RCC 7860 (cell line): ENCODE results near the gene BCL6B.
"Not testable (repeated sequence)": the region's sequence is repeated elsewhere in the genome, so short reads cannot be mapped to it uniquely, and the experiment has no call there.

Experiments
- DNase-seq: peaks from one replicate; pipeline ENCODE4 v3.0.0-alpha.2; 2015; ENCODE audit warnings: low spot score
- FAIRE-seq: peaks from 2 replicates; lab custom pipeline; 2012; peaks lifted over from hg19 to GRCh38; lab: Jason Lieb, UNC

Gene BCL6B

GRCh38 chr17:7022781-7023571, at the start of gene BCL6B:
Gene BCL6B (plus strand): TSS chr17:7023050. CDS start chr17:7023672, 622 bp downstream.
- FAIRE-seq (no peak), DNase-seq (no peak)

GRCh38 chr17:6979440-6979839, 43.4 kb upstream of the BCL6B start:
- FAIRE-seq, result not testable (repeated sequence)

GRCh38 chr17:6981426-6981825, 41.4 kb upstream of the BCL6B start:
- no peak for DNase-seq
- FAIRE-seq, result no peak

More at GRCh38 chr17:6979440-6979839, 43.4 kb upstream of the BCL6B start:
- DNase-seq, result not testable (repeated sequence)

GRCh38 chr17:6985266-6985665, 37.6 kb upstream of the BCL6B start:
- no peak for FAIRE-seq
- no peak for DNase-seq

GRCh38 chr17:6986676-6987075, 36.2 kb upstream of the BCL6B start:
- FAIRE-seq, result no peak
- DNase-seq, result no peak

GRCh38 chr17:6989779-6990178, 33.1 kb upstream of the BCL6B start:
- DNase-seq (no peak), FAIRE-seq (no peak)

GRCh38 chr17:6993613-6994056, 29.2 kb upstream of the BCL6B start:
- FAIRE-seq, DNase-seq: not testable (repeated sequence)

GRCh38 chr17:6994118-6994598, 28.7 kb upstream of the BCL6B start:
- FAIRE-seq, result no peak
- no peak for DNase-seq

- no peak for FAIRE-seq
Observed at GRCh38 chr17:6994666-6995256, 28.1 kb upstream of the BCL6B start.

GRCh38 chr17:6995500-6996255, 27.2 kb upstream of the BCL6B start, which contains the start of gene ALOX12:
Gene ALOX12 (plus strand): TSS chr17:6996049. CDS start chr17:6996118, 69 bp downstream.
- FAIRE-seq, result no peak

More at GRCh38 chr17:6994666-6995256, 28.1 kb upstream of the BCL6B start:
- peak; percentile 12 for DNase-seq

GRCh38 chr17:6996256-6997011, 26.4 kb upstream of the BCL6B start:
- FAIRE-seq (no peak), DNase-seq (no peak)

More at GRCh38 chr17:6995500-6996255, 27.2 kb upstream of the BCL6B start, which contains the start of gene ALOX12:
- DNase-seq, result no peak

- no peak for DNase-seq
- no peak for FAIRE-seq
Observed at GRCh38 chr17:6997171-6997570, 25.7 kb upstream of the BCL6B start.

GRCh38 chr17:6998855-6999508, 23.9 kb upstream of the BCL6B start:
- FAIRE-seq, result no peak
- no peak for DNase-seq

GRCh38 chr17:7001318-7001961, 21.4 kb upstream of the BCL6B start:
- FAIRE-seq (no peak), DNase-seq (no peak)

- FAIRE-seq (no peak), DNase-seq (no peak)
Observed at GRCh38 chr17:7002288-7003047, 20.4 kb upstream of the BCL6B start.

- FAIRE-seq, result no peak
- DNase-seq, result no peak
Observed at GRCh38 chr17:7003745-7004144, 19.1 kb upstream of the BCL6B start.

GRCh38 chr17:7004398-7005253, 18.2 kb upstream of the BCL6B start:
- FAIRE-seq (peak; percentile 73), DNase-seq (peak; percentile 60)

GRCh38 chr17:7005716-7006115, 17.1 kb upstream of the BCL6B start:
- FAIRE-seq, result no peak
- DNase-seq, result no peak
